Gastrocnemius medialis (tissue), 4 donors: ENCODE measurements around the gene EPN3. TPM values are rescaled to one million over a fixed set of nuclear protein-coding genes. Genes with fewer than 3 reads are reported as not detected.
A peak's percentile ranks its signal among the peaks of the same experiment; 100 is the strongest.

ENCODE experiments used
- ATAC-seq, 2 donors: fragments of 150-250 bp; one replicate each; pipeline ENCODE4 v1.9.1; 2016
- DNase-seq, 2 donors: peaks; one replicate each; pipeline ENCODE4 v3.0.0-alpha.2; 2019
- H3K27ac ChIP-seq, 4 donors: fragments of 200-600 bp; sonication (generic); 1 replicate in 1 of 4; 2 replicates in 3 of 4; pipeline ENCODE4 v1.5.1; 2016 to 2018; ENCODE audit warnings: mild to moderate bottlenecking in 2 of 4, moderate library complexity in 1 of 4
- H3K27me3 ChIP-seq, 3 donors: fragments of 200-600 bp; sonication (generic) in 2 of 3; 1 replicate in 1 of 3; 2 replicates in 2 of 3; pipeline versions ENCODE4 v1.5.1 to v1.6.0; 2016 to 2019; ENCODE audit warnings: mild to moderate bottlenecking in 1 of 3, moderate library complexity in 1 of 3
- H3K36me3 ChIP-seq, 2 donors: fragments of 200-600 bp; sonication (generic) in 1 of 2; one replicate each; pipeline ENCODE4 v1.5.1; 2017 to 2018
- H3K4me1 ChIP-seq, 2 donors: fragments of 200-600 bp; sonication (generic) in 1 of 2; one replicate each; pipeline ENCODE4 v1.5.1; 2016 to 2017; ENCODE audit warnings: mild to moderate bottlenecking in 2 of 2
- H3K4me3 ChIP-seq, 4 donors: fragments of 200-600 bp; sonication (generic) in 3 of 4; 1 replicate in 1 of 4; 2 replicates in 3 of 4; pipeline ENCODE4 v1.5.1; 2016 to 2019; ENCODE audit warnings: mild to moderate bottlenecking in 2 of 4
- H3K9me3 ChIP-seq, 3 donors: fragments of 200-600 bp; sonication (generic) in 2 of 3; 1 replicate in 1 of 3; 2 replicates in 2 of 3; pipeline ENCODE4 v1.5.1; 2016 to 2019
- POLR2A ChIP-seq, 2 donors: fragments of 450-650 bp; IDR thresholded peaks; one replicate each; pipeline ENCODE4 v1.6.1; 2017; ENCODE audit warnings: antibody characterized with exemption in 2 of 2, mild to moderate bottlenecking in 2 of 2, moderate library complexity in 2 of 2
- in situ Hi-C, 4 donors: fragments of 200-750 bp; cut with MboI; loops; one replicate each; pipeline versions ENCODE4 v1.15.0 to v1.8.0; 2017; ENCODE audit warnings: low sequenced_read_pairs in 4 of 4
- intact Hi-C: fragments of 100-400 bp; cut with DNase I; formaldehyde crosslinking; loops from one replicate; pipeline ENCODE4 v1.15.1; 2023; ENCODE audit warnings: low total_unique reads
- total RNA-seq, 4 donors: library from RNA; depleted of rRNA; stranded (reverse); fragments of >200 nt; gene quantifications; one replicate each; pipeline versions ENCODE4 v1.1.0 to v1.2.3, GENCODE V29; 2016
- TF ChIP-seq, protein P1 (sequence below), 5 experiments: fragments of 450-650 bp in 3 of 5; fragments of 200-600 bp in 2 of 5; sonication (generic) in 2 of 5; IDR thresholded peaks in 4 of 5; conservative IDR thresholded peaks in 1 of 5; 1 replicate in 4 of 5; 2 replicates in 1 of 5; pipeline ENCODE4 v1.5.1; 2016 to 2019; ENCODE audit warnings: antibody characterized with exemption in 5 of 5, mild to moderate bottlenecking in 3 of 5, moderate library complexity in 3 of 5

EPN3 gene
- total RNA-seq, 4 donors from 2014 or later: not detected

GRCh38 chr17:50506298-50506697, 26.2 kb upstream of the EPN3 start:
- no peak overlapping the region for H3K27ac ChIP-seq
- no peak overlapping the region for H3K4me3 ChIP-seq
- H3K4me1 ChIP-seq: peaks cover 0 to 3% of the 10 kb centered on the region in 2 donors
- intact Hi-C loops (no loop called here), in situ Hi-C loops (no loop called here)
- no peak for DNase-seq
- ATAC-seq: no peak
- no peaks in the 10 kb centered on the region for H3K36me3 ChIP-seq
- no peaks in the 10 kb centered on the region for H3K9me3 ChIP-seq
- no peak for TF ChIP-seq POLR2A (IDR thresholded peaks at IDR 0.05)
- TF ChIP-seq, protein P1, sequence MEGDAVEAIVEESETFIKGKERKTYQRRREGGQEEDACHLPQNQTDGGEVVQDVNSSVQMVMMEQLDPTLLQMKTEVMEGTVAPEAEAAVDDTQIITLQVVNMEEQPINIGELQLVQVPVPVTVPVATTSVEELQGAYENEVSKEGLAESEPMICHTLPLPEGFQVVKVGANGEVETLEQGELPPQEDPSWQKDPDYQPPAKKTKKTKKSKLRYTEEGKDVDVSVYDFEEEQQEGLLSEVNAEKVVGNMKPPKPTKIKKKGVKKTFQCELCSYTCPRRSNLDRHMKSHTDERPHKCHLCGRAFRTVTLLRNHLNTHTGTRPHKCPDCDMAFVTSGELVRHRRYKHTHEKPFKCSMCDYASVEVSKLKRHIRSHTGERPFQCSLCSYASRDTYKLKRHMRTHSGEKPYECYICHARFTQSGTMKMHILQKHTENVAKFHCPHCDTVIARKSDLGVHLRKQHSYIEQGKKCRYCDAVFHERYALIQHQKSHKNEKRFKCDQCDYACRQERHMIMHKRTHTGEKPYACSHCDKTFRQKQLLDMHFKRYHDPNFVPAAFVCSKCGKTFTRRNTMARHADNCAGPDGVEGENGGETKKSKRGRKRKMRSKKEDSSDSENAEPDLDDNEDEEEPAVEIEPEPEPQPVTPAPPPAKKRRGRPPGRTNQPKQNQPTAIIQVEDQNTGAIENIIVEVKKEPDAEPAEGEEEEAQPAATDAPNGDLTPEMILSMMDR (IDR thresholded peaks at IDR 0.05 in 4 of 5, conservative IDR thresholded peaks at IDR 0.05 in 1 of 5): no peak
- no peaks in the 10 kb centered on the region for H3K27me3 ChIP-seq

- intact Hi-C loops: loop anchor here (2.0 kb wide), 1 partner anchor 25 kb away; no protein-coding TSS in a partner anchor
- no peaks in the 10 kb centered on the region for H3K27me3 ChIP-seq
- H3K9me3 ChIP-seq: no peaks in the 10 kb centered on the region
- ATAC-seq: peak; percentile 67 to 68
- H3K27ac ChIP-seq: peak within 1 kb of the TSS; percentile 17 to 64 (median 57)
- H3K4me3 ChIP-seq: peak within 1 kb of the TSS; percentile 50 to 85 (median 64)
- no peaks in the 10 kb centered on the region for H3K36me3 ChIP-seq
- in situ Hi-C loops: no loop called here
- peaks cover 0 to 3% of the 10 kb centered on the region in 2 donors for H3K4me1 ChIP-seq
- peak; percentile 42 to 64 for DNase-seq
- peak in 1 of 2 donors; percentile 14 for TF ChIP-seq POLR2A (IDR thresholded peaks at IDR 0.05)
- TF ChIP-seq, protein P1 (IDR thresholded peaks at IDR 0.05 in 4 of 5, conservative IDR thresholded peaks at IDR 0.05 in 1 of 5): peak in 1 of 5 experiments; percentile 34
Measured at GRCh38 chr17:50507871-50508572, 24.5 kb upstream of the EPN3 start, which contains the start of gene MYCBPAP. Gene MYCBPAP (plus strand): TSS chr17:50508439. CDS start chr17:50508675, 236 bp downstream.

- Histone ChIP-seq H3K4me1 (peaks cover 0 to 3% of the 10 kb centered on the region in 2 donors), H3K36me3 (no peaks in the 10 kb centered on the region), H3K27me3 (no peaks in the 10 kb centered on the region), H3K4me3 (peak overlapping the region; percentile 50 to 85 (median 64)), H3K9me3 (no peaks in the 10 kb centered on the region), H3K27ac (peak overlapping the region; percentile 17 to 64 (median 57))
- ATAC-seq (peak in 1 of 2 donors; percentile 9), DNase-seq (no peak)
- in situ Hi-C loops (no loop called here), intact Hi-C loops (loop anchor here (2.0 kb wide), 1 partner anchor 26 kb away; no protein-coding TSS in a partner anchor)
- TF ChIP-seq, protein P1 (IDR thresholded peaks at IDR 0.05 in 4 of 5, conservative IDR thresholded peaks at IDR 0.05 in 1 of 5): no peak
- no peak for TF ChIP-seq POLR2A (IDR thresholded peaks at IDR 0.05)
Measured at GRCh38 chr17:50508573-50509460, 23.7 kb upstream of the EPN3 start.

- intact Hi-C loops (no loop called here), in situ Hi-C loops (no loop called here)
- Histone ChIP-seq H3K4me1 (peaks cover 3 to 11% of the 10 kb centered on the region in 2 donors), H3K9me3 (no peaks in the 10 kb centered on the region), H3K4me3 (no peak overlapping the region), H3K36me3 (no peaks in the 10 kb centered on the region), H3K27me3 (no peaks in the 10 kb centered on the region), H3K27ac (no peak overlapping the region)
- TF ChIP-seq, protein P1 (IDR thresholded peaks at IDR 0.05 in 4 of 5, conservative IDR thresholded peaks at IDR 0.05 in 1 of 5): no peak
- no peak for TF ChIP-seq POLR2A (IDR thresholded peaks at IDR 0.05)
- ATAC-seq (no peak), DNase-seq (no peak)
Measured at GRCh38 chr17:50511058-50511457, 21.5 kb upstream of the EPN3 start.
